Measurements from ENCODE around the gene ISM1. TPM values are rescaled to one million over a fixed set of nuclear protein-coding genes. Genes with fewer than 3 reads are reported as not detected.
A peak's percentile ranks its signal among the peaks of the same experiment; 100 is the strongest.

The ISM1 gene
- total and polyA plus RNA-seq, 2 of the 13 experiments (the other 11 are each of a cell fraction or from before 2014, with no cell fraction given) = 0.40 to 1.4 TPM

DNA sequence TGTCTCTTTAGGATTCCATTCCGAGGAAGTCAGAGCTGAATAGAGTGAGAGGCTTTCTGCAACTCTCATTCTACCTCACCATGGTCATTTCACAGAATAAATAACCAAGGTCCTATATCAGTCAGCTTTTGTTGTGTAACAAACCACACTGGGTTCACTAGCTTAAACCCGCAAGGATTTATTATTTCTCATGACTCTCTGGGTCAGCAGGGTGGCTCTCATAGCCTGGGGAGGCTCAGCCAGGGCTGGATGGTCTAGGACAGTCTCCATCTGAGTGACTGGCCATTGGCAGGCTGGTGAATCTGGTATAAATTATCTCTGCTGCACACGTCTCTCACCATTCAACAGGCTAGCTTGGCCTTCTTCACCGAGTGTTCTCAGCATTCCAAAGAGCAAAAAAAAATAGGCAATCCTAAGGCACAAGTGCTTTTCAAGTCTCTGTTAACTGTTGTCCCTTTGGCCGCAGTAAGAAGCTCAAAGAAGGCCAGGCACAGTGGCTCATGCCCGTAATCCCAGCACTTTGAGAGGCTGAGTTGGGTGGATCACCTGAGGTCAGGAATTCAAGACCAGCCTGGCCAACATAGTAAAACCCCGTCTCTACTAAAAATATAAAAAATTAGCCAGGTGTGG, 39.7 kb downstream of the ISM1 start (continued):
- TF ChIP-seq RARA (CRISPR knock-in tag; IDR thresholded peaks at IDR 0.05) (0 out of 2 replicates have a peak, but pooled peaks have one; percentile 13), HNF4A (CRISPR knock-in tag; IDR thresholded peaks at IDR 0.05) (peak; percentile 36; the same call in 1 of the 2 replicates), CEBPB (IDR thresholded peaks at IDR 0.05; ENCODE audit: borderline replicate concordance, low read depth, low read length) (peak; percentile 63; the same call in 1 of the 2 replicates), ZNF788 (CRISPR knock-in tag; IDR thresholded peaks at IDR 0.05; ENCODE audit: borderline replicate concordance) (0 out of 2 replicates have a peak, but pooled peaks have one; percentile 32)

DNA sequence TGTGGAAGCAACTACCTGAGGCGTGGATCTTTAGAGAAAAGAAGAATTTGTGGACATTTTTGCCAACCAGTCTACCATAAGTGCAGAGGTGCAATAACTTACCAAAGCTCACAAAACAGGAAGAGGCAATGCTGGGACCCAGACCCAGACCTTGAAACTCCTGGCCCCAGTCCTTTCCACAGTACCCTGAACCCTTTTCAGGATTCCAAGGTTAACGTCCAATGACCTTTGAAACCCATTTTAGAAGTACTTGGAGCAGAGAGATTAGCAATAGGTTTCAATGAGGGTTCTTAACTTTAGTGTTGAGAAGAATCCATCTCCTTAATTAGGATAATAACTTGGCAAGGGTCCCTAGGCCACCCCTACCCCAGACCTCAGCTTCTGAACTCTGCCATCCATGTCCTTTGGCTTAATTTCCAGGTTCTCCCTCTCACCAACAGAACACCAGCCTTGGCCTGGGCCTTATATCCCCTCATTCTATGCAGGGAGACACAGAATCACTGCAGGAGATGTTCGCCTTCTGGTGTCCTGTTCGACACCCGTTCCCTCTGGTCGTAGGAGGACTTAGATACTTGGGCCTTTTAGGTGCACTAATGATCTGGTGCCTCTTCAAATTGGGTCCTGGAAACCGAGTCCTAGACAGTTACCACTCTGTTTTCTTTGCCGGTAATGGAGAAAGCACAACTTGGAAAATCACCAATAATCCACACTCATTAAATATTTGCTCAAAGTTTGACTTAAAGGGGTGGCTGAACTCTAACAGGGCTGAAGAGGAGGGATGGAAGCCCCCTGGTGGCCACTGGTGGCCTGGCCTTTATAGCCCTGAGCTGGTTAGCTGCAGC, 40.6 kb downstream of the ISM1 start:
- in situ Hi-C loops (cut with HindIII; ENCODE audit: extremely low pct_ligation_motif_present, low pct_unique_long_range_greater_than_20kb) = no loop called here
- no peak overlapping the region for H3K9ac ChIP-seq (ENCODE audit: insufficient read depth, low read depth, low read length)
- ATAC-seq = peak; percentile 99
- H3K36me3 ChIP-seq (replicated peaks in 1 of 2; ENCODE audit: control insufficient read depth in 1 of 2, insufficient read depth in 2 of 2, low read length in 2 of 2) = no peaks in the 10 kb centered on the region
- no peak overlapping the region for H3K27ac ChIP-seq (ENCODE audit: extremely low read length, insufficient read depth, low read length)
- intact Hi-C loops (cut with micrococcal nuclease; ENCODE audit: unreplicated experiment) = loop anchor here (1.0 to 5.0 kb wide), 7 partner anchors 16 to 336 kb away; no protein-coding TSS in a partner anchor
- no peaks in the 10 kb centered on the region for H3K79me2 ChIP-seq (ENCODE audit: insufficient read depth, low read length)
- peak; percentile 86 for DNase-seq (ENCODE audit: low spot score)
- no peaks in the 10 kb centered on the region for H3K27me3 ChIP-seq (ENCODE audit: control insufficient read depth in 1 of 2, insufficient read depth in 2 of 2, low read length in 2 of 2)
- H3K4me1 ChIP-seq (ENCODE audit: insufficient read depth, low read length) = peaks cover 32% of the 10 kb centered on the region
- no peaks in the 10 kb centered on the region for H4K20me1 ChIP-seq (ENCODE audit: insufficient read depth, low read length)
- H2AFZ ChIP-seq (ENCODE audit: low read length) = no peak overlapping the region
- H3K9me3 ChIP-seq (ENCODE audit: low read length) = no peaks in the 10 kb centered on the region
- FAIRE-seq = peak; percentile 92
- ChIA-PET CTCF (ENCODE audit: low intra/inter-chr PET ratio, low total read pairs) (interaction anchor here (0.6 to 2.1 kb wide), 6 partner anchors 17 to 336 kb away, joined by 3 to 57 read pairs (median 6); no protein-coding TSS in a partner anchor), POLR2A (interaction anchor here (0.6 to 3.2 kb wide), 6 partner anchors 10 to 291 kb away, joined by 3 to 31 read pairs (median 5); no protein-coding TSS in a partner anchor)
- 69% methylated on average over 8 of the region's 8 CpGs for WGBS (ENCODE audit: low lambda C conversion rate)
- H3K4me3 ChIP-seq (replicated peaks in 1 of 3; ENCODE audit: insufficient read depth in 1 of 3, low read depth in 2 of 3, low read length in 3 of 3) = no peak overlapping the region
- BruUV-seq (replicated peaks) = no TSS peak
- peak overlapping the region; percentile 6; the same call in 1 of the 2 replicates for H3K4me2 ChIP-seq (ENCODE audit: low read depth, low read length)
- TF ChIP-seq SMAD3 (CRISPR knock-in tag; IDR thresholded peaks at IDR 0.05) = peak; percentile 63; the same call in 1 of the 2 replicates
- TF ChIP-seq BRCA1 (CRISPR knock-in tag; IDR thresholded peaks at IDR 0.05) = no peak
- no peak for TF ChIP-seq MAFG (CRISPR knock-in tag; IDR thresholded peaks at IDR 0.05)
- TF ChIP-seq REXO4 (CRISPR knock-in tag; IDR thresholded peaks at IDR 0.05; ENCODE audit: borderline replicate concordance) = no peak
- TF ChIP-seq, protein P1, sequence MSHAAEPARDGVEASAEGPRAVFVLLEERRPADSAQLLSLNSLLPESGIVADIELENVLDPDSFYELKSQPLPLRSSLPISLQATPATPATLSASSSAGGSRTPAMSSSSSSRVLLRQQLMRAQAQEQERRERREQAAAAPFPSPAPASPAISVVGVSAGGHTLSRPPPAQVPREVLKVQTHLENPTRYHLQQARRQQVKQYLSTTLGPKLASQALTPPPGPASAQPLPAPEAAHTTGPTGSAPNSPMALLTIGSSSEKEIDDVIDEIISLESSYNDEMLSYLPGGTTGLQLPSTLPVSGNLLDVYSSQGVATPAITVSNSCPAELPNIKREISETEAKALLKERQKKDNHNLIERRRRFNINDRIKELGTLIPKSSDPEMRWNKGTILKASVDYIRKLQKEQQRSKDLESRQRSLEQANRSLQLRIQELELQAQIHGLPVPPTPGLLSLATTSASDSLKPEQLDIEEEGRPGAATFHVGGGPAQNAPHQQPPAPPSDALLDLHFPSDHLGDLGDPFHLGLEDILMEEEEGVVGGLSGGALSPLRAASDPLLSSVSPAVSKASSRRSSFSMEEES (CRISPR knock-in tag; IDR thresholded peaks at IDR 0.05) = peak; percentile 42; the same call in 1 of the 2 replicates
- TF ChIP-seq ZC3H13 (CRISPR knock-in tag; IDR thresholded peaks at IDR 0.05) = no peak
- no peak for TF ChIP-seq SATB2 (CRISPR knock-in tag; IDR thresholded peaks at IDR 0.05)
- no peak for TF ChIP-seq SPEN (CRISPR knock-in tag; IDR thresholded peaks at IDR 0.05; ENCODE audit: low read depth)
- no peak for TF ChIP-seq ZNF629 (CRISPR knock-in tag; conservative IDR thresholded peaks at IDR 0.05)
- TF ChIP-seq, protein P2, sequence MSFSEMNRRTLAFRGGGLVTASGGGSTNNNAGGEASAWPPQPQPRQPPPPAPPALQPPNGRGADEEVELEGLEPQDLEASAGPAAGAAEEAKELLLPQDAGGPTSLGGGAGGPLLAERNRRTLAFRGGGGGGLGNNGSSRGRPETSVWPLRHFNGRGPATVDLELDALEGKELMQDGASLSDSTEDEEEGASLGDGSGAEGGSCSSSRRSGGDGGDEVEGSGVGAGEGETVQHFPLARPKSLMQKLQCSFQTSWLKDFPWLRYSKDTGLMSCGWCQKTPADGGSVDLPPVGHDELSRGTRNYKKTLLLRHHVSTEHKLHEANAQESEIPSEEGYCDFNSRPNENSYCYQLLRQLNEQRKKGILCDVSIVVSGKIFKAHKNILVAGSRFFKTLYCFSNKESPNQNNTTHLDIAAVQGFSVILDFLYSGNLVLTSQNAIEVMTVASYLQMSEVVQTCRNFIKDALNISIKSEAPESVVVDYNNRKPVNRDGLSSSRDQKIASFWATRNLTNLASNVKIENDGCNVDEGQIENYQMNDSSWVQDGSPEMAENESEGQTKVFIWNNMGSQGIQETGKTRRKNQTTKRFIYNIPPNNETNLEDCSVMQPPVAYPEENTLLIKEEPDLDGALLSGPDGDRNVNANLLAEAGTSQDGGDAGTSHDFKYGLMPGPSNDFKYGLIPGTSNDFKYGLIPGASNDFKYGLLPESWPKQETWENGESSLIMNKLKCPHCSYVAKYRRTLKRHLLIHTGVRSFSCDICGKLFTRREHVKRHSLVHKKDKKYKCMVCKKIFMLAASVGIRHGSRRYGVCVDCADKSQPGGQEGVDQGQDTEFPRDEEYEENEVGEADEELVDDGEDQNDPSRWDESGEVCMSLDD (CRISPR knock-in tag; IDR thresholded peaks at IDR 0.05; ENCODE audit: borderline replicate concordance) = no peak
- TF ChIP-seq CEBPG (CRISPR knock-in tag; IDR thresholded peaks at IDR 0.05) = peak; percentile 47; the same call in 1 of the 2 replicates

Data from HepG2 (cell line).